ENCODE results near the gene EYA4.

EYA4 gene

DNA sequence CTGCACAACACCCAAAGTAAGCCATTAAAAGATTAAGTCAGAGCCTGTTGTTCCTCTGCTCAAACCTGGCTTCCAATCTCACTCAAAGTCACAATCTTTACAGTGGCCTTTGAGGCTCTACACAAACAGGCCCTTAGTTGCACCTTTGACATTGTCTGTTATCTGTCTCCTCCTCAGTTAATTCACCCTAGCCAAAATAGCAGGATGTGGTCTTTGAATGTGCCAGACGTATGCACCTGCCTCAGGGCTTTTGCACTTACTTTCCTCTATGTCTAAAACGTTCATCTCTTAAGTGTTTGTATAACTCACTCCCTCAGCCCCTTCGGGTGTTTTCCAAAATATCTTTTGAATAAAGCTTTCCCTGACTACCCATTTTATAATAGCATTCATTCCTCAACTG, 107.7 kb downstream of the EYA4 start:
- in situ Hi-C loops (cut with MboI; ENCODE audit: low sequenced_read_pairs), result no loop called here

DNA sequence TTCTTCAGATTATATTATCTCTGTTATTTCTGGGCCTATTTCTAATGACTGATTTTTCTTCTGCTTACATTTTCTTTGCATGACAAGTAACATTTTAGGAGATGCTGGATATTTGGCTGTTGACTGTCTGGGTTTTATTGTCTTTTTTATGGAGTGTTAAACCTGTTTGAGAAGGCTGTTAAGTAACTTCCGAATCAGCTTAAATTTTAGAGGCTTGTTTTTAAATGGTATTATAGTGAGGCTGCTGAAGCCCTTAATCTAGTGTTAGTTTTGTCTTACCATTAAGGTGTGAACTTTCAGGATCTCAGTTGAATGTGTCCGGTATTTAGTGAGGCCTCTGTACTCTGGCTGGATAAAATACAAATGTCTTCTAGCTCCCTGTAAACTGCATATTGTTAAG, 109.8 kb downstream of the EYA4 start:
- in situ Hi-C loops (cut with MboI; ENCODE audit: low sequenced_read_pairs), result no loop called here

DNA sequence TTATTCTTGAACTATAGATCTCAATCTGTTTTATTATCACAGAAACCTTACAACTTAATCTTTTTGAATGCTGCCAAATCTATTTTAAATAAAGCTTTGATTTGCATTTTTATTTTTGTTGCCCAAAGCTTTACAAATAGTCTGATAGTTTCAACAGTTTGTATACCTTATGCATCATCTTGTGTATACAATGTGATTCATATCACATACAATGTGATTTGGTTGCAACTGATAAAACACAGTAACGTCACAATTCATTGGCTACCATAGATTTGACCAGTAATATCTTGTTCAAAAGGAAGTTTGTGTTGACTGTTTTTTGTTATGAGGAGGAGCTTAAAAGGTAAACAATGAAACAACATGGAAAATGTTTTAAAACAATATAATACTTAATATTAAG, 110.9 kb downstream of the EYA4 start:
- in situ Hi-C loops (cut with MboI; ENCODE audit: low sequenced_read_pairs), result no loop called here

DNA sequence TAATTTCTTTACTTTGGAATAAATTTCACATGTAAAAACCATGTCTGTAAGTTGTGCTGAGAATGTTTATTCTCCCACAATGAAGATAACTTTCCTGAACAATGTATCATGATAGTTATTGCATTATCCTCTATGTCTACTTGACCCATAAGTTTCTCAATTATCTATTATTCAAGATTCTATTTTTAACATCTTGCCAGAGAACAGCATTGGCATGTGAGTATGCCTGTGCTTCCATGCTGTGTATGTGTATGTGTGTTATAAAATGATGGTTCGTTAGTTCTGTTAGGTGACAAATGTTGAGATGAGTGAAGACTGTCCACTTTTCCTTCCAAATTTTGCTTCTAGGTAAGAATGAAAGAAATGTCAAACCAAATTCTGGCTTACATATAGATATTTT, 111.9 kb downstream of the EYA4 start:
- in situ Hi-C loops (cut with MboI; ENCODE audit: low sequenced_read_pairs), result no loop called here

DNA sequence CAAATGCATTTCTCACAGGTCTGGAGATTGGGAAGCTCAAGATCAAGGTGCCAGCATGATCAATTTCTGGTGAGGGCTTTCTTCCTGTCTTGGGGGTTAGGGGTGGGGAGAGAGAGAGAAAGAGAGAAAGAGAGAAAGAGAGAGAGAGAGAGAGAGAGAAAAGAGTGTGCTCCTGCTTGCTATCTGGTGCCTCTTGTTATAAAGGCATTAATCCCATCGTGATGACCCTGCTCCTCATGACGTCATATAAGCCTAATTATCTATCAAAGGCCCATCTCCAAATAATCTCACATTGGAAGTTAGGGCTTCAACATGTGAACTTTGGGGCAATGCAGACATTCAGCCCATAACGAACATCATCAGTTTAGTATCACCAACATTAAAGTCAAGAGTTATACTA, 114.8 kb downstream of the EYA4 start:
- in situ Hi-C loops (cut with MboI; ENCODE audit: low sequenced_read_pairs), result no loop called here

DNA sequence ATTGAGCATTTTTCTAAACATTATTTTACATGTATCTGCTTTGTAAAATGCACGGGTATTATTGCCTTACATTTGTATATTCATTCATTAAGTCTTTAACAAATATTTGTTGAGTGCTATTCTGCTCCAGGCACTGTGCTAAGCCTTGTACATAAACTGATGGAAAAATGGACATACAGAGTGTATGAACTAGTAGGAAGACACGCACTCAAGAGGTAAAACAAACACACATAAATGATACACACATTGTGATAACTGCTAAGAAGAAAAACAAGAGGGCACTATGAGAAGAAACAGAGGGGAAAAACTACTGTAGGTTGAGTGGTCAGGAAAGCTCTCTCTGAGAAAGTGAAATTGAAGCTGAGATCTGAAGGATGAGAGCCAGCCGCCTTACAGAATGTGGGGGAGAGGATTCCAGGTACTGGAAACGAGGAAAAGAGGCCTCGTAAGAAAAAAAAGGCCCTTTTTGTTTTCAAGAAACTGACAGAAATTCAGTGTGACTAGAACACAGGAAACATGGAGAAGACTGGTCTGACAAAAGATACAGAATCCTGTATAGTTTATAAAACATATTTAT, 117.5 kb downstream of the EYA4 start:
- in situ Hi-C loops (cut with MboI; ENCODE audit: low sequenced_read_pairs), result no loop called here

DNA sequence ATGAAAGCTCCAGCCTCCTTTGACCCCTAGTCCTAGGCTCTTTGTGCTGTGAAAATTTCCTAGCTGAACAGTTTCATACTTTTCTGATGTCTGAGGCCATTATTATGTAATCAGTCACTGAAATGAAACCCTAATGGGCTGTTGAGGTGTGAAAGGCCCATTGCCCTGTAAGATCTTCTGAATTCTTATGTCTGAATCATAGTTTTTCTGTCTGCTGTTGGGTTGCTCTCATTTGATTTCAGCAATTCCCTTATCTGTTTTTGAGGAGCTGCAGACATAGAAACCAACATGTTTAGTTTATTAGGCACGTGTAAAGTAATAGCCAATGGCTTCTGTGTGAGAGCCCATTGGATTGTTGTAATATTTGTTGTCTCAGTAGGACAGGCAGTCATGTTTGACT, 118.1 kb downstream of the EYA4 start:
- in situ Hi-C loops (cut with MboI; ENCODE audit: low sequenced_read_pairs), result no loop called here

DNA sequence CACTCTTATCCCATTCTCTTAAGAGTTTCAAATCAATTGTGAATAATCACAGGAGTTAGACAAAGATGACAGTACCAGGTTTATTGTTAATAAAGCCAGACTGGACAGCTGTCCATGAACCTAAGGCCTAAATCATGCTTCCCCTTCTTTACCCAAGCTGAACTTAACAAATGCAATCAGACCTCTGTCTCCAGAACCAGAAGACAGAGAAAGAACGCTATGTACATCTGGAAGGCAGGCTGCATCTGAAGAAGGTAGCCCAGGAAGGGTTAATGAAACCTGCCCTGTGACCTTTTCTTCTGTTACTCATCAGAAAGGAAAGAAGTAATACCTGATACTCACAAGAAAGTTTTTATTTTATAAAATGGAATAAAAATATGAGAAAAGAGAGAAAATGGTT, 118.6 kb downstream of the EYA4 start:
- in situ Hi-C loops (cut with MboI; ENCODE audit: low sequenced_read_pairs), result no loop called here

DNA sequence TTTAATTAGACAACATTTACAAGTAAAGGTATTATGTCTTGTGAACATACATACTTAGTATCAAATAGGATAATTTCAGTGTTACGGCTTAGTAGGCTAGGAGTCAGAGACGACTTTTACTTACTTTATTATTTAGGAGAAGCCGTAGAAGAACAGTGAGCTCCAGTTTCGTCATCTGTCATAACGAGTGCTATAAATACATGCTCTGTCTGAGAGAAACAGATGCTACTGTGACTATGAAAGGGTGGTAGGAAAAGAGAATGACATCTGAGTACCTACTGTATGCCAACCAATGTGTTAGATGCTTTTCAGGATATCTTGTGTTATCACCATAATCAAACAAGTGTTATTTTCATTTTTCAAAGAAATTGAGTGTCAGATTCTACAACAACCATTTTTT, 119.0 kb downstream of the EYA4 start:
- in situ Hi-C loops (cut with MboI; ENCODE audit: low sequenced_read_pairs), result no loop called here

DNA sequence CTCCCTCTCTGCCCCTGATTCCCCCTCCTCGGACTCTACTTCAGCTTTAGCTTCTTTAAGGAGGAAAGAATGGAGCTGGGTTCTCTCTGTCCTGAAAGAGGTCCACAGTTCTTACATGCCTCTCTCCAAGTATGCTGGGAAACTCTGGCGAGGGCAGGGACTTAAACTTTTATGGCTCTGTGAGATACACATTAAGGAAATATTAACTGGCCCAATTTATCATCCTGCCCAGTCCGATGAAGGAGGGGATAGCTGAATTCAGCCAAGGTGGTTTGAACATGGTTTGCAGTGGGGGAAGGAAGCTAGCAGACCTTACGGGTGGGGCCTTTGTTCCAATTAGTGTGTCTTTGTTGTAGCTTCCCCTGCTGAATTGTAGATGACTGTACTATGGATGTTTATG, 121.7 kb downstream of the EYA4 start:
- in situ Hi-C loops (cut with MboI; ENCODE audit: low sequenced_read_pairs), result no loop called here

DNA sequence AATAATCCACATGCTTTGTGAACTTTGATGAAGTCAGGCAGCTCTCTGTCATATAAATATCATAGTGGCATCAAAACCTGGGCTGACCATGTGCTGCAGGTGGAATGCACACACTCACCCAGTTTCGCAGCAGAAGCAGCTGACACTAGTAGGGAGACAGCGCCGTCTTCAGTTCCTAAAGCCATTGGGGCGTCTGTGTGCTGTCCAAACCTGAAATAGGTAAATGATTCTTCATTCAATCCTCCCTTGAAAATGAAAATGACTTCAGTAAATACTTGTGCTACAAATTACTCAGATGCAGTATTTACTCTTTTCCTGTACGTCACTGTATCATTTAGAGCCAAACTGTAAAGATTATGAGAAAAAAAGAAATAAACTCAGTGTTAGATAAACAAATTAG, 127.5 kb downstream of the EYA4 start:
- in situ Hi-C loops (cut with MboI; ENCODE audit: low sequenced_read_pairs), result no loop called here

DNA sequence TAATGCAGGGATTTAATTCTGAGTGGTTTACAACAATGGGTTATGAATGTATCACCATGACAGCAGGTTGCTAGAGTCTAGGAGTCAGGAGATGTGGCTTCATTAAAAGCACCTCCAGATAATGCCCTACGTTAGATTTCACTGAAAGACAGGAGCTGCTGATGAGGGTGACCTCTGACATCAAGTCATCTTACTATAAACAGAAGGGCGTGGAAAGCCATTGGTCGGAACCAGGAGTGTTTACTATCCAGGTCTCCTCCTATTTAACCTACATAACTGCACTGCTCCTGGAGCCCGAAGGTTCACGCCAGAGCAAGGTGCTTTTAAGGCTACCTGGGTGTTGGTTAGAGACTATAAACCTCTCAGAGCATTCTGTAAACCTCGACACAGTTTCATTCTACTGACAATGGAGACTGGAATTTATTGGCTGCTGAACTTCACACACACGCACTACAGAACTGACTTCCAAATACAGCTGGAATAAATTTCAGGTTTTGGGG, 128.7 kb downstream of the EYA4 start:
- in situ Hi-C loops (cut with MboI; ENCODE audit: low sequenced_read_pairs), result no loop called here

DNA sequence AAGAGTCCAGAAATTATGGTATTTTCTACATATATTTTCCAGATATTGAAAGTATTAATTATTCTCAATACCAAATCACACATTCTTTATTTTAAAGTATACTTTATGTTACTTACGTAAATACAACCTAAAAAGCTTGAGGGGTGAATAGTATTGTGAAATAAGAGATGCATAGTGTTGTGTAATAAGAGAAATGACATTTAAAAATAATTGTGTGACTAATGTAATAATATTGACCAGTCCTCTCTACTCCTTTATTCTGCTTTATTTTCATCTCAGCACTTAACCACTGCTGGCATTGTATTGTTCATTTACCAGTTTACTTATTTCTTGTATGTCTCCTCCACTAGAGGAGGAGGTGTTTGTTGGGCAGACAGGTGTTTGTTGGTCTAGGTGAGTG, 135.6 kb downstream of the EYA4 start:
- in situ Hi-C loops (cut with MboI; ENCODE audit: low sequenced_read_pairs), result no loop called here

DNA sequence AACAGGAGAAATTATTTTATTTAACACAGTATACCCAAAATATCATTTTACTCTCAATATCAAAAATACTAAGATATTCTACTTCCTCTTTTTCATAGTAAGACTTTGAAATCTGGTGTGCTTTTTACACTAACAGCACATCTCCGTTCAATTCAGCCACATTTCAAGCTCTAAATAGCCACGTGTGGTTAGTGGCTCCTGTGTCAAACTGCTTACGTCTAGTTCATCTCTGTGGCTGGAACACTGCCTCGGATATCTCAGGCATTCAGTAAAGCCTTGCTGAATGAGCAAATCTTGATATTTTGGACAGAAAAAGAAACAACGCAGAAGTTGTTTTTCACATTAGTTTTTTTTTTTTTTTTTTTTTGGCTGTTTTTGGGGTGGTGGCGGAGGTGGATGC, 136.1 kb downstream of the EYA4 start:
- in situ Hi-C loops (cut with MboI; ENCODE audit: low sequenced_read_pairs), result no loop called here

DNA sequence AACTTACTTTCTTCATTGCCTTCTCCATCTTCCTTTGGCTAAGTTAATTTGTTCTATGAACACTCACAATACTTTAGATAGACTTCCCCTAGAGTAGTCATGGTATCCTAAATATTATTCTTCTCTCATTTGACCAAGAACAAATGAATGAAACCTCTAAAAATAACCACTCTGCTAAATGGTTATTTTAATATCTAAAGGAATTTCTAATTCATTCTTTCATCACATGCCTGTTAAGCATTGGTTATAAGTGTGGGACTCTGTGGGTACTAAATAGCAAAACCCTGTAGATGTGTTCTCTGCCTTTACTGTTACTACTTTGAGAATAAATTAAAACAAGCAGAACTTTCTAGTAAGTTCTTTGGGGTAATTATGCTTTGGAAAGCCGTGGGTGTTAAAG, 138.9 kb downstream of the EYA4 start:
- in situ Hi-C loops (cut with MboI; ENCODE audit: low sequenced_read_pairs), result no loop called here

DNA sequence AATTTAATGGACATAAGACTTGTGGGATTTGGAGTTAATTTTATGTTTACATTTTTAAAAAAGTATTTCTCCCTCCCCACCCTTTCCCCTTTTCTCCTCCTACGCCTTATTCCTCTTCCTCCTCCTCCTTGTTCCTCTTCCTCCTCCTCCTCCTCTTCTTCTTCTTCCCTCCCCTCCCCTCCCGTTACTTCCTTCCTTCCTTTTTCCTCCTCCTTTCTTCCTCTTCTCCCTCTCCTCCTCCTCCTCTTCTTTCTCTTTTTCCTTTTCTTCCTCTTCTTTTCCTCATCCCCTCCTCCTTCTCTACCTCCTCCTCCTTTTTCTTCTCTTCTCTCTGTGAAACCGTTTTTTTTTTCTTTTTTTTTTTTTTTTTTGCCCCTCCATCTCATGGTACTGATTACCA, 139.6 kb downstream of the EYA4 start:
- in situ Hi-C loops (cut with MboI; ENCODE audit: low sequenced_read_pairs), result no loop called here

DNA sequence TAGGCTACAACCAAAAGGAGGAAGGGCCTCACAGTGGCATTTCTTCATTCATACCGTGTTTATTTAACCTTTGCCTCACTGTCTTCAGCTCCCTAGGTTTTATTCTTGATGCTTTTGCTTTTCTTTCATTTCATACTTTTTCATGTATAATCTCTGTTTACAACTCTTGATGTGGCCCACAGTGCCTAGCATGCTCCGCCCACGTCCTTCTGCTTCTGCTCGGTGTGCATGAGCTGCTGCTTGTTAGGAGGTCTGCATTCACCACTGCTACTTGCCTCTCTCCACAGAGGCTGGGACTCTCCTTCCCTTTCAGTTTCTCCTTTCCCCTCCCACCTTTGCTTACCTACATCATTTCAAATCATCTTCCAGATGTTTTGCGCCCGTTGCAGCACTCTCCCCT, 147.6 kb downstream of the EYA4 start:
- in situ Hi-C loops (cut with MboI; ENCODE audit: low sequenced_read_pairs), result no loop called here

DNA sequence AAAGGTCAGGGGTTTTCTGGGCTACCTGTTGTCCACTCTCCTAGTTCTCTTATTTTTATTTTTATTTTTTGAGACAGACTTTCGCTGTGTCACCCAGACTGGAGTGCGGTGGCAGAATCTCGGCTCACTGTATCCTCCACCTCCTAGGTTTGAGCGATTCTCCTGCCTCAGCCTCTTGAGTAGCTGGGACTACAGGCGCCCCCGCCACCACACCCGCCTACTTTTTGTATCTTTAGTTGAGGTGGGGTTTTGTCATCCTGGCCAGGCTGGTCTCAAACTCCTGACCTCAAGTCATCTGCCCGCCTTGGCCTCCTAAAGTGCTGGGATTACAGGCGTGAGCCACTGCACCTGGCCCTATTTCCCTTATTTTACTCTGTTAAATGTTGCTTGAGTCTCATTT, 149.0 kb downstream of the EYA4 start:
- in situ Hi-C loops (cut with MboI; ENCODE audit: low sequenced_read_pairs), result no loop called here

DNA sequence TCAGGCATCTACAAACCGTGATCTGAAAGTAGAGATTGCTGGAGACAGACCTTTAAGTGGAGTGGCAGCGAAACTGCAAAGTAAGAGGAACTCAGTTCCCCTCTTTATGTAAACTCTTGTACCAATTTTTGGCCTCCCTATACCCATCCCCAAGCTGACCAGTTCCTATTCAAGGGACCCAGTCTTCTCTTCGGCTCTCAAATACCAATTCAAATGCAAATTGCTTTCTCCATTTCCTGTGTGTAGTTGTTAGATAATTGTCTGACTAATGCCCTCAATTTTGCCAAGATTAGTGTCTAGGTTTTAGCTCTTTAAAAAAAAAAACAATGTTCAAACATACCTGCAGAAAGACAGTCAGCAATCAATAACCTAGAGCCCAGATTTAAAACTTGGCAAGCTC, 150.9 kb downstream of the EYA4 start:
- in situ Hi-C loops (cut with MboI; ENCODE audit: low sequenced_read_pairs), result no loop called here

DNA sequence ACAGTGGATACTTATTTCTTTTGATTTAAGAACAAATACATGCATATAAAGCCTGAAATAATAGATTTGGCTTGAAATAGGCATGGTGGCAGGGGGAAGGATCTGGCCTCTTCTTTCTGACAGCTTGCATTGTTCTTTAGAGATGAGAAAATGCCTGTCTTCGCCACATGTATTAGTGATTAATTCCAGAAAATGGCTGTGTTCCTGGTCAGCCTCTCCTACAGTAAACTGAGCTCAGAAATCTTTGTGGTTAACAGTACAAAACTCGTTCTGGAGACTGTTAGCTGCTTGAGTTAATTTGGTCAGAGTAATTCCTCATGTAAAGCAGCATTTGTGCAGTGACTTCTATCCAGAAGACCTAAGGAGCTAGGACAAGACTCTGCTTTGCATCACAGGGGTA, 151.5 kb downstream of the EYA4 start:
- in situ Hi-C loops (cut with MboI; ENCODE audit: low sequenced_read_pairs), result no loop called here

DNA sequence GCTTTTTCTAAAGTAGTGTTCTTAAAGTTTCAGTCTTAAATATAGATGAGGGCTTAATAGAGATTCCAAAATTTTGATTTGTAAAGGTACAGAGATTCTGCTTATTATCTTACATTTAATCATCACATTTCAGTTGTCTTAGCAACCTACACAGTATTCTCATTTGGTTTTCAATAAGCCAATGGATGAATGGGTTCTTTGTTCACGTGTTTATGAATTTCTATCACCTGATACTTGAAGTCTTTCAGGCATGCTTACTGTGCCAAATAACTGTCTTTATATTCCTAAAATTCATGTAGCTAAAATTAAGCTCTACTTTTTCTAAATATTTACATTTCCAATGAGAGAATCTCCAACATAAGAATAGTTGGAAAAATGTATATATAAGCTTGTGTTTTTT, 152.7 kb downstream of the EYA4 start:
- in situ Hi-C loops (cut with MboI; ENCODE audit: low sequenced_read_pairs), result no loop called here

DNA sequence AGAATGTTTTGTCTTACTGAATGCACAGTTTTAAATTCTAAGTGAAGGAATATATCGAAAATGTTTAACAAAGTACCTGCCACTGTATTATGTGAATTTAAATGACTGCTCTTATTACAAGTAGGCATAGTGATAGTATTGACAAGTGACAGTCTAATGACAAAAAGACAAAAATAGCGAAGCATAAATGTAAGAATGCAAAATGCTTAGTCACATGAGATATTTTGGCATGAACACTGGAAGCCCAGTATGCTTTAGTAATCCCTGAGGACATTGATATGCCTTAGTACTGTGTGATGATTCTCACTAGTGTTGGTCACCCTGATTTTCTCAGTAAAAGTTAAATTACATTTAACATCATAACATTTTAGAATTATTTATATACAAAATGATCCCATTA, 153.5 kb downstream of the EYA4 start:
- in situ Hi-C loops (cut with MboI; ENCODE audit: low sequenced_read_pairs), result no loop called here

DNA sequence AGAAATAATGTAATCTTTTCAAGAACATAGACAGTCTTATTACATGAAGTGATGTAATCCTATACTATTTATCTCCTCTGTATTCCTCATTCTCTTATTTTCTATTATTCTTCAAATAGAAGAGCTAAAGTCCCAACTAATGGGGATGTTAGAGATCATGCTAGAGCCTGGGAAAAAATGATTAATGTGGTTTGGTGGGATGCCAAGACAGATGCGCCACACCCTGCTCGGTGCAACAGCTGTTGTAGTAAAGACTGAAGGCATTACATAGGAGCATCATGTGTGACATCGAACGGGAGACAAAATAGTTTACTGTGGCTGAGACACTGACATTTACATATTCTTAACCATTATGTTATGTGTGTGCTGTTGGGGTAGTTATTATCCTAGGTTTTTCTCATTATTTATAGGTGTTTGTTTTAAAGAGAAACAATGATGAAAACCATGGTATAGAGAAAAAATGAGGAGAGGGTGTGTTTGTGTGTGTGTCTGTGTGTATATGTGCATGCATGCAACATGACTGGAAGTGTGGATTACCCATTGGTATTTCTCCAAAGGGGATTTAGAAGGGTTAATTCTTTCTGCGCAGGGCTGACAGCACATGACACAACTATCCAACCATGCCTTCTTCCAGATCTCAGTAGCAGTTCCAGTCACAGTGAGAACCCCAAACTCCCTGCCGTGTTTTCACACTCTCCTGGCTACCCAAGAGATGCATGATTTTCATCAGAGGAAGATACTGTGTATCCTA, 155.3 kb downstream of the EYA4 start:
- in situ Hi-C loops (cut with MboI; ENCODE audit: low sequenced_read_pairs), result no loop called here
